ENCODE data around the gene TNS2. TPM values are rescaled to one million over a fixed set of nuclear protein-coding genes. Genes with fewer than 3 reads are reported as not detected.

TNS2 gene
- total and polyA plus RNA-seq, 2 of the 13 experiments (the other 11 are each of a cell fraction or from before 2014, with no cell fraction given): 8.9 to 20.4 TPM

- CTCF ChIA-PET (ENCODE audit: low intra/inter-chr PET ratio, low total read pairs): no interaction called here
- BruUV-seq (replicated peaks): no TSS peak
- ATAC-seq (no peak), FAIRE-seq (no peak), DNase-seq (ENCODE audit: low spot score) (no peak)
- H3K36me3 ChIP-seq (replicated peaks in 1 of 2; ENCODE audit: control insufficient read depth in 1 of 2, insufficient read depth in 2 of 2, low read length in 2 of 2): 0 out of 5 replicates have a peak, but pooled peaks cover 0 to 7% of the 10 kb centered on the region in 2 experiments
- 61% methylated on average over 9 of the region's 11 CpGs for WGBS (ENCODE audit: low lambda C conversion rate)
- no peak overlapping the region for H2AFZ ChIP-seq (ENCODE audit: low read length)
- H3K9me3 ChIP-seq (ENCODE audit: low read length): no peaks in the 10 kb centered on the region
- H3K27me3 ChIP-seq (ENCODE audit: control insufficient read depth in 1 of 2, insufficient read depth in 2 of 2, low read length in 2 of 2): no peaks in the 10 kb centered on the region
- H3K9ac ChIP-seq (ENCODE audit: insufficient read depth, low read depth, low read length): peak overlapping the region; percentile 77
- H3K79me2 ChIP-seq (ENCODE audit: insufficient read depth, low read length): peaks cover 18% of the 10 kb centered on the region
- POLR2A ChIA-PET: interaction anchor here (1.1 to 8.3 kb wide), 11 partner anchors 8 to 134 kb away, joined by 3 to 83 read pairs (median 11); partner anchors contain the start of genes CSAD, EIF4B, SOAT2 and SPRYD3
- in situ Hi-C loops (cut with HindIII; ENCODE audit: extremely low pct_ligation_motif_present, low pct_unique_long_range_greater_than_20kb) (no loop called here), intact Hi-C loops (cut with micrococcal nuclease; ENCODE audit: unreplicated experiment) (loop anchor here (1.0 kb wide), 1 partner anchor 9 kb away; no protein-coding TSS in a partner anchor)
- no peaks in the 10 kb centered on the region for H4K20me1 ChIP-seq (ENCODE audit: insufficient read depth, low read length)
- H3K4me3 ChIP-seq (replicated peaks in 1 of 3; ENCODE audit: insufficient read depth in 1 of 3, low read depth in 2 of 3, low read length in 3 of 3): peak overlapping the region in 1 of 3 experiments; percentile 80; a peak in 2 of 6 replicates
- peaks cover 57% of the 10 kb centered on the region for H3K4me1 ChIP-seq (ENCODE audit: insufficient read depth, low read length)
- peak overlapping the region; percentile 89 for H3K27ac ChIP-seq (ENCODE audit: extremely low read length, insufficient read depth, low read length)
- peak overlapping the region; percentile 95 for H3K4me2 ChIP-seq (ENCODE audit: low read depth, low read length)
- peak; percentile 93 for TF ChIP-seq ZFP91 (CRISPR knock-in tag; IDR thresholded peaks at IDR 0.05; ENCODE audit: borderline replicate concordance)
- TF ChIP-seq ZNF740 (CRISPR knock-in tag; IDR thresholded peaks at IDR 0.05): no peak
- no peak for TF ChIP-seq TARDBP (CRISPR knock-in tag; IDR thresholded peaks at IDR 0.05)
- 0 out of 2 replicates have a peak, but pooled peaks have one; percentile 42 for TF ChIP-seq ZNF281 (CRISPR knock-in tag; IDR thresholded peaks at IDR 0.05; ENCODE audit: borderline replicate concordance)
- no peak for TF ChIP-seq PAX8 (CRISPR knock-in tag; IDR thresholded peaks at IDR 0.05; ENCODE audit: borderline replicate concordance)
- TF ChIP-seq MTA3 (CRISPR knock-in tag; IDR thresholded peaks at IDR 0.05): no peak
- TF ChIP-seq USF2 (IDR thresholded peaks at IDR 0.05; ENCODE audit: low read depth, low read length): no peak
- 0 out of 2 replicates have a peak, but pooled peaks have one; percentile 2 for TF ChIP-seq USF2 (CRISPR knock-in tag; IDR thresholded peaks at IDR 0.05; ENCODE audit: borderline replicate concordance)
- TF ChIP-seq HDAC6 (IDR thresholded peaks at IDR 0.05; ENCODE audit: low read depth, low read length): no peak
- peak; percentile 4 for TF ChIP-seq AGO2 (optimal IDR thresholded peaks at IDR 0.05; ENCODE audit: low read depth, low read length)
- TF ChIP-seq HNRNPL (IDR thresholded peaks at IDR 0.05; ENCODE audit: low read depth, low read length): 0 out of 2 replicates have a peak, but pooled peaks have one; percentile 33
- TF ChIP-seq TEAD3 (CRISPR knock-in tag; optimal IDR thresholded peaks at IDR 0.05; ENCODE audit: borderline replicate concordance): no peak
- 0 out of 2 replicates have a peak, but pooled peaks have one; percentile 24 for TF ChIP-seq MYPOP (CRISPR knock-in tag; IDR thresholded peaks at IDR 0.05)
These were observed 2.8 kb downstream of the TNS2 start for GRCh38 chr12:53052419-53053217.

Data from HepG2 (cell line).